GM23338 (cell line): Measurements from ENCODE around the gene ABHD14A. TPM values are rescaled to one million over a fixed set of nuclear protein-coding genes. Genes with fewer than 3 reads are reported as not detected.

Source experiments
- ATAC-seq: fragments of 200-7000 bp; cut with Tn5 transposase; 3 replicates; pipeline ENCODE4 v1.9.1; 2020
- DNase-seq: peaks from one replicate; pipeline ENCODE4 v3.0.0-alpha.2; 2015; ENCODE audit warnings: low spot score
- H2AFZ ChIP-seq: fragments of 200-600 bp; sonication (generic); 2 replicates; pipeline ENCODE4 v1.8.0; 2016; ENCODE audit warnings: antibody characterized with exemption, mild to moderate bottlenecking, moderate library complexity
- H3F3A ChIP-seq: fragments of 200-600 bp; sonication (generic); replicated peaks from 2 replicates; pipeline ENCODE4 v1.8.0; 2017; ENCODE audit warnings: antibody characterized with exemption, mixed run types, low read depth
- H3K27ac ChIP-seq: fragments of 200-600 bp; sonication (generic); 2 replicates; pipeline ENCODE4 v1.6.1; 2016; ENCODE audit warnings: low read depth
- H3K27me3 ChIP-seq: fragments of 200-600 bp; sonication (generic); 2 replicates; pipeline ENCODE4 v1.8.0; 2016; ENCODE audit warnings: mild to moderate bottlenecking, mixed run types, moderate library complexity; ENCODE audit not compliant: insufficient read depth
- H3K36me3 ChIP-seq: fragments of 200-600 bp; sonication (generic); 2 replicates; pipeline ENCODE4 v1.8.0; 2016; ENCODE audit warnings: mild to moderate bottlenecking; ENCODE audit not compliant: insufficient read depth
- H3K4me1 ChIP-seq: fragments of 200-600 bp; sonication (generic); 2 replicates; pipeline ENCODE4 v1.8.0; 2016; ENCODE audit warnings: mild to moderate bottlenecking, moderate library complexity; ENCODE audit not compliant: insufficient read depth
- H3K4me2 ChIP-seq: fragments of 200-600 bp; sonication (generic); 2 replicates; pipeline ENCODE4 v1.7.1; 2017; ENCODE audit warnings: mixed run types
- H3K4me3 ChIP-seq: fragments of 200-600 bp; sonication (generic); 2 replicates; pipeline ENCODE4 v1.6.1; 2016; ENCODE audit warnings: mixed run types
- H3K79me2 ChIP-seq: fragments of 200-600 bp; sonication (generic); replicated peaks from 2 replicates; pipeline ENCODE4 v1.8.0; 2017; ENCODE audit warnings: mild to moderate bottlenecking; ENCODE audit not compliant: insufficient read depth
- H3K9me2 ChIP-seq: fragments of 200-600 bp; sonication (generic); 2 replicates; pipeline ENCODE4 v1.8.0; 2017; ENCODE audit not compliant: insufficient read depth
- H4K20me1 ChIP-seq: fragments of 200-600 bp; sonication (generic); replicated peaks from 2 replicates; pipeline ENCODE4 v1.8.0; 2017; ENCODE audit warnings: mild to moderate bottlenecking; ENCODE audit not compliant: insufficient read depth
- H3K27ac Mint-ChIP-seq: 2 replicates; pipeline ENCODE4 v1.8.0; 2020; ENCODE audit warnings: inconsistent platforms, mild to moderate bottlenecking, moderate library complexity, mixed read lengths
- H3K27me3 Mint-ChIP-seq: 3 replicates; pipeline ENCODE4 v1.8.0; 2022; ENCODE audit warnings: low read depth, mild to moderate bottlenecking, moderate library complexity, mixed read lengths, inconsistent platforms; ENCODE audit not compliant: insufficient read depth, poor library complexity
- H3K36me3 Mint-ChIP-seq: 3 replicates; pipeline ENCODE4 v1.8.0; 2021; ENCODE audit warnings: low read depth, mild to moderate bottlenecking, inconsistent platforms, moderate library complexity, mixed read lengths
- H3K4me1 Mint-ChIP-seq: 3 replicates; pipeline ENCODE4 v1.8.0; 2020; ENCODE audit warnings: mild to moderate bottlenecking, inconsistent platforms, mixed read lengths
- H3K4me3 Mint-ChIP-seq: 3 replicates; pipeline ENCODE4 v1.8.0; 2021; ENCODE audit warnings: moderate library complexity, mild to moderate bottlenecking, inconsistent platforms, mixed read lengths
- H3K9me3 Mint-ChIP-seq: 3 replicates; pipeline ENCODE4 v1.8.0; 2020; ENCODE audit warnings: moderate library complexity, mild to moderate bottlenecking, inconsistent platforms, mixed read lengths
- CREB1 ChIP-seq: fragments of 250-450 bp; sonication (Bioruptor Pico); IDR thresholded peaks from 2 replicates; pipeline ENCODE4 v1.5.0; 2020; ENCODE audit warnings: low read depth, mild to moderate bottlenecking, moderate library complexity
- CTCF ChIP-seq, 2 experiments: fragments of 200-600 bp in 1 of 2; sonication (generic) in 1 of 2; conservative IDR thresholded peaks; 2 replicates each; pipeline versions ENCODE4 v1.5.1 to v1.6.1; 2016 to 2017; ENCODE audit warnings: antibody characterized with exemption in 2 of 2, low read depth in 2 of 2, mild to moderate bottlenecking in 2 of 2, moderate library complexity in 1 of 2
- EZH2 ChIP-seq: fragments of 200-600 bp; sonication (generic); IDR thresholded peaks from one replicate; pipeline ENCODE4 v1.8.0; 2017; ENCODE audit warnings: antibody characterized with exemption, mild to moderate bottlenecking, low read depth; ENCODE audit not compliant: unreplicated experiment
- JUNB ChIP-seq: IDR thresholded peaks from one replicate; pipeline ENCODE4 v1.6.1; 2016; ENCODE audit warnings: antibody characterized with exemption; ENCODE audit not compliant: unreplicated experiment
- NANOG ChIP-seq: IDR thresholded peaks from 2 replicates; pipeline ENCODE4 v1.6.1; 2016; ENCODE audit warnings: antibody characterized with exemption, borderline replicate concordance
- POLR2AphosphoS5 ChIP-seq: IDR thresholded peaks from 2 replicates; pipeline ENCODE4 v1.6.1; 2016; ENCODE audit warnings: antibody characterized with exemption, low read depth
- STAT1 ChIP-seq: IDR thresholded peaks from one replicate; pipeline ENCODE4 v1.6.1; 2016; ENCODE audit warnings: antibody characterized with exemption; ENCODE audit not compliant: unreplicated experiment
- ZNF114 ChIP-seq: fragments of 250-450 bp; sonication (Bioruptor Pico); IDR thresholded peaks from 2 replicates; pipeline ENCODE4 v1.5.0; 2020; ENCODE audit warnings: mild to moderate bottlenecking, moderate library complexity
- ZNF462 ChIP-seq: fragments of 250-450 bp; sonication (Bioruptor Pico); IDR thresholded peaks from 2 replicates; pipeline ENCODE4 v1.5.0; 2020; ENCODE audit warnings: mild to moderate bottlenecking, moderate library complexity
- polyA plus RNA-seq: library from polyadenylated mRNA; unstranded; fragments of >200 nt; fragmentation: Nextera tagmentation; extraction: Ambion mirVana; gene quantifications from 2 replicates; pipeline ENCODE4 v1.2.1, GENCODE V29; 2016
- total RNA-seq: library from RNA; depleted of rRNA; stranded (reverse); fragments of >200 nt; shearing (Covaris generic); gene quantifications from 2 replicates; pipeline ENCODE4 v1.2.3, GENCODE V29; 2014

The ABHD14A gene
- total and polyA plus RNA-seq, 2 experiments from 2014 or later, result 7.8 to 12.7 TPM

- H4K20me1 ChIP-seq, result no peaks in the 10 kb centered on the region
- no peak overlapping the region for H3K27ac Mint-ChIP-seq
- H3K4me1 Mint-ChIP-seq, result peaks cover 11% of the 10 kb centered on the region
- no peaks in the 10 kb centered on the region for H3K27me3 ChIP-seq
- H3K4me3 ChIP-seq, result no peak overlapping the region
- H3K27ac ChIP-seq, result no peak overlapping the region
- H3K4me2 ChIP-seq, result no peak overlapping the region
- H3K9me2 ChIP-seq, result no peaks in the 10 kb centered on the region
- no peaks in the 10 kb centered on the region for H3K9me3 Mint-ChIP-seq
- no peak for TF ChIP-seq EZH2
- peaks cover 12% of the 10 kb centered on the region for H3K27me3 Mint-ChIP-seq
- H3K36me3 Mint-ChIP-seq, result no peaks in the 10 kb centered on the region
- peaks cover 3% of the 10 kb centered on the region; the same call in 1 of the 2 replicates for H3K4me1 ChIP-seq
- no peak overlapping the region for H2AFZ ChIP-seq
- H3K79me2 ChIP-seq, result no peaks in the 10 kb centered on the region
- peak; percentile 89 for ATAC-seq
- DNase-seq, result peak; percentile 43
- H3F3A ChIP-seq, result no peaks in the 10 kb centered on the region
- no peak overlapping the region; the same call in 2 of the 3 replicates for H3K4me3 Mint-ChIP-seq
- no peaks in the 10 kb centered on the region for H3K36me3 ChIP-seq
These were observed 47.6 kb downstream of the ABHD14A start for GRCh38 chr3:52022323-52023100.

- no peaks in the 10 kb centered on the region for H3K27me3 ChIP-seq
- TF ChIP-seq ZNF462, result no peak
- no peak for TF ChIP-seq NANOG
- TF ChIP-seq JUNB, result no peak
- TF ChIP-seq STAT1, result no peak
- TF ChIP-seq EZH2, result no peak
- TF ChIP-seq ZNF114 (CRISPR knock-in tag), result no peak
- no peak for TF ChIP-seq CREB1 (CRISPR knock-in tag)
- no peak for TF ChIP-seq POLR2AphosphoS5
- TF ChIP-seq CTCF (conservative IDR thresholded peaks at IDR 0.05; ENCODE audit: low read depth in 2 of 2), result no peak
- H3F3A ChIP-seq, result no peaks in the 10 kb centered on the region
- no peak overlapping the region for H3K4me2 ChIP-seq
- no peaks in the 10 kb centered on the region for H4K20me1 ChIP-seq
- H2AFZ ChIP-seq, result no peak overlapping the region
- Mint-ChIP-seq H3K27me3 (peaks cover 10% of the 10 kb centered on the region), H3K9me3 (no peaks in the 10 kb centered on the region), H3K4me3 (no peak overlapping the region), H3K27ac (no peak overlapping the region), H3K4me1 (peaks cover 11% of the 10 kb centered on the region), H3K36me3 (no peaks in the 10 kb centered on the region)
- H3K79me2 ChIP-seq, result no peaks in the 10 kb centered on the region
- DNase-seq (no peak), ATAC-seq (no peak)
- no peaks in the 10 kb centered on the region for H3K36me3 ChIP-seq
- H3K4me1 ChIP-seq, result peaks cover 3% of the 10 kb centered on the region; the same call in 1 of the 2 replicates
- no peak overlapping the region for H3K27ac ChIP-seq
- H3K9me2 ChIP-seq, result no peaks in the 10 kb centered on the region
- no peak overlapping the region for H3K4me3 ChIP-seq
These were observed 48.4 kb downstream of the ABHD14A start for GRCh38 chr3:52023101-52023770.
